Suprapubic skin (tissue), 4 donors: ENCODE measurements around the gene GJD2. TPM values are rescaled to one million over a fixed set of nuclear protein-coding genes. Genes with fewer than 3 reads are reported as not detected.

Source experiments
- DNase-seq, 2 donors: peaks; one replicate each; pipeline ENCODE4 v3.0.0-alpha.2; 2019; ENCODE audit warnings: low spot score in 2 of 2
- H3K27ac ChIP-seq: fragments of 200-600 bp; sonication (generic); one replicate; pipeline ENCODE4 v1.5.1; 2019
- H3K27me3 ChIP-seq: fragments of 200-600 bp; sonication (generic); one replicate; pipeline ENCODE4 v1.5.1; 2019
- H3K36me3 ChIP-seq: fragments of 200-600 bp; sonication (generic); one replicate; pipeline ENCODE4 v1.5.1; 2019
- H3K4me1 ChIP-seq: fragments of 200-600 bp; sonication (generic); one replicate; pipeline ENCODE4 v1.5.1; 2019
- H3K4me3 ChIP-seq: fragments of 200-600 bp; sonication (generic); one replicate; pipeline ENCODE4 v1.5.1; 2019; ENCODE audit warnings: mild to moderate bottlenecking
- H3K9me3 ChIP-seq: fragments of 200-600 bp; sonication (generic); one replicate; pipeline ENCODE4 v1.5.1; 2019
- CTCF ChIP-seq, 2 donors: fragments of 200-600 bp in 1 of 2; fragments of 450-650 bp in 1 of 2; sonication (generic) in 1 of 2; IDR thresholded peaks; one replicate each; pipeline ENCODE4 v1.5.1; 2016 to 2019; ENCODE audit warnings: antibody characterized with exemption in 2 of 2, mild to moderate bottlenecking in 1 of 2, moderate library complexity in 1 of 2
- EP300 ChIP-seq: sonication (generic); formaldehyde crosslinking; IDR thresholded peaks from one replicate; pipeline ENCODE4 v1.6.1; 2017; ENCODE audit warnings: antibody characterized with exemption
- POLR2A ChIP-seq, 2 donors: fragments of 450-650 bp; IDR thresholded peaks; one replicate each; pipeline ENCODE4 v1.6.1; 2017; ENCODE audit warnings: antibody characterized with exemption in 2 of 2, mild to moderate bottlenecking in 2 of 2, moderate library complexity in 2 of 2
- POLR2AphosphoS5 ChIP-seq, 3 donors: sonication (generic); formaldehyde crosslinking; IDR thresholded peaks; one replicate each; pipeline ENCODE4 v1.6.1; 2017; ENCODE audit warnings: antibody characterized with exemption in 3 of 3
- WGBS: methylation state at CpG from one replicate; pipeline ENCODE4 v1.1.5; 2018; 5-methylcytosine and 5-hydroxymethylcytosine counted together
- total RNA-seq, 4 donors: library from RNA; depleted of rRNA; stranded (reverse); fragments of >200 nt; gene quantifications; one replicate each; pipeline ENCODE4 v1.1.0, GENCODE V29; 2016

Gene GJD2
- under 1 TPM in 1 of 4 donors, not detected in 3; 0.24 TPM for total RNA-seq

- Histone ChIP-seq H3K27ac (no peak within 1 kb of the TSS), H3K27me3 (peaks cover 81% of the 10 kb centered on the region), H3K4me3 (peak within 1 kb of the TSS; percentile 43), H3K36me3 (no peaks in the 10 kb centered on the region), H3K9me3 (no peaks in the 10 kb centered on the region), H3K4me1 (peaks cover 12% of the 10 kb centered on the region)
- 7% methylated on average over 23 of the region's 81 CpGs for WGBS
- no peak for DNase-seq
- TF ChIP-seq EP300: no peak
- no peak for TF ChIP-seq POLR2A (IDR thresholded peaks at IDR 0.05)
- no peak for TF ChIP-seq POLR2AphosphoS5 (IDR thresholded peaks at IDR 0.05)
- no peak for TF ChIP-seq CTCF (IDR thresholded peaks at IDR 0.05)
Measured at GRCh38 chr15:34754674-34755418, at the start of gene GJD2. GJD2 (minus strand) TSS chr15:34754998; CDS start chr15:34754488, 510 bp downstream.

GRCh38 chr15:34804113-34804512, 49.3 kb upstream of the GJD2 start:
- Histone ChIP-seq H3K36me3 (no peaks in the 10 kb centered on the region), H3K4me3 (no peak overlapping the region), H3K27me3 (peaks cover 7% of the 10 kb centered on the region), H3K4me1 (no peaks in the 10 kb centered on the region), H3K27ac (no peak overlapping the region), H3K9me3 (no peaks in the 10 kb centered on the region)
- TF ChIP-seq EP300 (no peak), CTCF (IDR thresholded peaks at IDR 0.05) (no peak), POLR2A (IDR thresholded peaks at IDR 0.05) (no peak), POLR2AphosphoS5 (IDR thresholded peaks at IDR 0.05) (no peak)
- WGBS: 67% methylated on average over 2 of the region's 2 CpGs
- DNase-seq: no peak

- H3K36me3 ChIP-seq: no peaks in the 10 kb centered on the region
- no peak overlapping the region for H3K4me3 ChIP-seq
- no peak for DNase-seq
- whole genome bisulfite sequencing: 87% methylated on average over 7 of the region's 7 CpGs
- TF ChIP-seq POLR2A (IDR thresholded peaks at IDR 0.05) (no peak), CTCF (IDR thresholded peaks at IDR 0.05) (no peak), POLR2AphosphoS5 (IDR thresholded peaks at IDR 0.05) (no peak), EP300 (no peak)
- H3K27me3 ChIP-seq: peaks cover 13% of the 10 kb centered on the region
- H3K9me3 ChIP-seq: no peaks in the 10 kb centered on the region
- no peak overlapping the region for H3K27ac ChIP-seq
- H3K4me1 ChIP-seq: no peaks in the 10 kb centered on the region
Measured at GRCh38 chr15:34802803-34803750, 48.3 kb upstream of the GJD2 start.

GRCh38 chr15:34802371-34802770, 47.6 kb upstream of the GJD2 start:
- WGBS: 93% methylated on average over 1 of the region's 1 CpG
- Histone ChIP-seq H3K36me3 (no peaks in the 10 kb centered on the region), H3K4me3 (no peak overlapping the region), H3K9me3 (no peaks in the 10 kb centered on the region), H3K4me1 (no peaks in the 10 kb centered on the region), H3K27me3 (peaks cover 20% of the 10 kb centered on the region), H3K27ac (no peak overlapping the region)
- no peak for TF ChIP-seq POLR2A (IDR thresholded peaks at IDR 0.05)
- TF ChIP-seq POLR2AphosphoS5 (IDR thresholded peaks at IDR 0.05): no peak
- TF ChIP-seq EP300: no peak
- no peak for TF ChIP-seq CTCF (IDR thresholded peaks at IDR 0.05)
- no peak for DNase-seq
